Lower lobe of right lung (tissue), 2 donors: ENCODE results near the gene TIMM29. TPM values are rescaled to one million over a fixed set of nuclear protein-coding genes. Genes with fewer than 3 reads are reported as not detected.
A peak's percentile ranks its signal among the peaks of the same experiment; 100 is the strongest.

Experiments
- ATAC-seq, 2 donors: fragments of 200-7000 bp; cut with Tn5 transposase; one replicate each; pipeline ENCODE4 v1.9.1; 2020 to 2022; ENCODE audit warnings: mild to moderate bottlenecking in 2 of 2, moderate library complexity in 2 of 2
- DNase-seq: peaks from one replicate; pipeline ENCODE4 v3.0.0-alpha.2; 2020
- H3K27ac ChIP-seq: fragments of 200-600 bp; one replicate; pipeline ENCODE4 v1.8.0; 2022
- H3K27me3 ChIP-seq: fragments of 200-600 bp; one replicate; pipeline ENCODE4 v1.8.0; 2022; ENCODE audit warnings: low read depth
- H3K36me3 ChIP-seq: fragments of 200-600 bp; one replicate; pipeline ENCODE4 v1.8.0; 2022; ENCODE audit warnings: mild to moderate bottlenecking
- H3K4me1 ChIP-seq: fragments of 200-600 bp; one replicate; pipeline ENCODE4 v1.8.0; 2022
- H3K4me3 ChIP-seq: fragments of 200-600 bp; one replicate; pipeline ENCODE4 v1.8.0; 2022; ENCODE audit warnings: mild to moderate bottlenecking
- H3K9me3 ChIP-seq: fragments of 200-600 bp; one replicate; pipeline ENCODE4 v1.8.0; 2022
- intact Hi-C: fragments of 100-400 bp; cut with DNase I; formaldehyde crosslinking; loops from one replicate; pipeline ENCODE4 v1.11.0; 2022
- total RNA-seq: library from RNA; stranded (reverse); fragmentation: NEBNext Ultra II Directional; extraction: Animal tissue kit (Norgen Biotek cat#: 25700); gene quantifications from one replicate; pipeline ENCODE4 v1.2.1, GENCODE V29; 2021
- TF ChIP-seq, protein P1 (sequence below): fragments of 200-600 bp; IDR thresholded peaks from one replicate; pipeline ENCODE4 v1.8.0; 2022; ENCODE audit warnings: antibody characterized with exemption, mild to moderate bottlenecking
- donor health status: DM: no; HTN: yes; CAD: no; lungs with severe emphysema.

Gene TIMM29
- total RNA-seq, 1 donor from 2014 or later: 17.3 TPM

GRCh38 chr19:10887616-10888367, 40.8 kb upstream of the TIMM29 start:
- peak; percentile 24 to 44 for ATAC-seq
- no peak overlapping the region for H3K27ac ChIP-seq
- intact Hi-C loops: no loop called here

DNA sequence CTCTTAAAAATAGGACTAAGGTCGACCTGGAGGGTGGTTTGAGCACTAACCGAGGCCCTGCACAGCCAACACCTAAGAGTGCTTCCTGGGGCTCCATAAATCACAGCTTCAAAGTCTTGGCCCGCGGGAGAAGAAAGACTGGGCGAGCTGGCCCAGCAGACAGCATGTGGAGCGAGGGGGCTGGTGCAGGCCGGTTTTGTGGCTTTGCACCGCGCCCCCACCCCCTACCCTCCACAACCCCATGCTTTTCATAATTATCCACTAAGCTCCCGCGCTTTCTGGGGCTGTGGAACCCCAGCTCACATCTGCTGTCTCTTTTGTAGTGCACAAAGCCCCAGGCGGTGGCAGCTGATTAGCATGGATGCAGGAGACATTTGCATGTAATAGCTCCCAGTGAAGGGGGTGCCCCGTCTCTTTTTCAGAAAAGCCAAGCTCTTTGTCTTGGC, 40.2 kb upstream of the TIMM29 start:
- H3K36me3 ChIP-seq: no peaks in the 10 kb centered on the region
- no peak overlapping the region for H3K4me3 ChIP-seq
- H3K27ac ChIP-seq: no peak overlapping the region
- DNase-seq (no peak), ATAC-seq (no peak)
- peaks cover 4% of the 10 kb centered on the region for H3K4me1 ChIP-seq
- no peaks in the 10 kb centered on the region for H3K9me3 ChIP-seq
- intact Hi-C loops: no loop called here
- TF ChIP-seq, protein P1, sequence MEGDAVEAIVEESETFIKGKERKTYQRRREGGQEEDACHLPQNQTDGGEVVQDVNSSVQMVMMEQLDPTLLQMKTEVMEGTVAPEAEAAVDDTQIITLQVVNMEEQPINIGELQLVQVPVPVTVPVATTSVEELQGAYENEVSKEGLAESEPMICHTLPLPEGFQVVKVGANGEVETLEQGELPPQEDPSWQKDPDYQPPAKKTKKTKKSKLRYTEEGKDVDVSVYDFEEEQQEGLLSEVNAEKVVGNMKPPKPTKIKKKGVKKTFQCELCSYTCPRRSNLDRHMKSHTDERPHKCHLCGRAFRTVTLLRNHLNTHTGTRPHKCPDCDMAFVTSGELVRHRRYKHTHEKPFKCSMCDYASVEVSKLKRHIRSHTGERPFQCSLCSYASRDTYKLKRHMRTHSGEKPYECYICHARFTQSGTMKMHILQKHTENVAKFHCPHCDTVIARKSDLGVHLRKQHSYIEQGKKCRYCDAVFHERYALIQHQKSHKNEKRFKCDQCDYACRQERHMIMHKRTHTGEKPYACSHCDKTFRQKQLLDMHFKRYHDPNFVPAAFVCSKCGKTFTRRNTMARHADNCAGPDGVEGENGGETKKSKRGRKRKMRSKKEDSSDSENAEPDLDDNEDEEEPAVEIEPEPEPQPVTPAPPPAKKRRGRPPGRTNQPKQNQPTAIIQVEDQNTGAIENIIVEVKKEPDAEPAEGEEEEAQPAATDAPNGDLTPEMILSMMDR: no peak
- no peaks in the 10 kb centered on the region for H3K27me3 ChIP-seq

More at GRCh38 chr19:10887616-10888367, 40.8 kb upstream of the TIMM29 start:
- no peaks in the 10 kb centered on the region for H3K27me3 ChIP-seq
- no peak overlapping the region for H3K4me3 ChIP-seq
- peaks cover 4% of the 10 kb centered on the region for H3K4me1 ChIP-seq
- no peaks in the 10 kb centered on the region for H3K36me3 ChIP-seq
- TF ChIP-seq, protein P1: no peak
- no peaks in the 10 kb centered on the region for H3K9me3 ChIP-seq
- no peak for DNase-seq

DNA sequence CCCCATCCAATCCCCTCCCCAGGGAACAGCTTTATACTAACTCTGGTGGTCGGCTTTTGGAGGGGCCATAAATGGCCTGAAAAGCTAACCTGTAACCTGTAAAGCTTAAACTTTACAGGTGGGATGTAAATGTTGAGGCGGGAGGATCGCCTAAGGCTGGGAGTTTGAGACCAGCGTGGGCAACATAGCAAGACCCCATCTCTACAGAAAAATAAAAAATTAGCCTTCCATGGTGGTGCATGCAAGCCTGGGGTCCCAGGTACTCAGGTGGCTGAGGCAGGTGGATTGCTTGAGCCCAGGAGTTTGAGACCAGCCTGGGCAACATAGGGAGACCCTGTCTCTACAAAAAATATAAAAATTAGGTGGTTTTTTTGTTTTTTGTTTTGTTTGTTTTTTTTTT, 38.7 kb upstream of the TIMM29 start:
- Histone ChIP-seq H3K4me3 (no peak overlapping the region), H3K4me1 (peaks cover 4% of the 10 kb centered on the region), H3K27ac (no peak overlapping the region), H3K9me3 (no peaks in the 10 kb centered on the region), H3K36me3 (no peaks in the 10 kb centered on the region), H3K27me3 (no peaks in the 10 kb centered on the region)
- intact Hi-C loops: no loop called here
- ATAC-seq (no peak), DNase-seq (no peak)
- TF ChIP-seq, protein P1: no peak

DNA sequence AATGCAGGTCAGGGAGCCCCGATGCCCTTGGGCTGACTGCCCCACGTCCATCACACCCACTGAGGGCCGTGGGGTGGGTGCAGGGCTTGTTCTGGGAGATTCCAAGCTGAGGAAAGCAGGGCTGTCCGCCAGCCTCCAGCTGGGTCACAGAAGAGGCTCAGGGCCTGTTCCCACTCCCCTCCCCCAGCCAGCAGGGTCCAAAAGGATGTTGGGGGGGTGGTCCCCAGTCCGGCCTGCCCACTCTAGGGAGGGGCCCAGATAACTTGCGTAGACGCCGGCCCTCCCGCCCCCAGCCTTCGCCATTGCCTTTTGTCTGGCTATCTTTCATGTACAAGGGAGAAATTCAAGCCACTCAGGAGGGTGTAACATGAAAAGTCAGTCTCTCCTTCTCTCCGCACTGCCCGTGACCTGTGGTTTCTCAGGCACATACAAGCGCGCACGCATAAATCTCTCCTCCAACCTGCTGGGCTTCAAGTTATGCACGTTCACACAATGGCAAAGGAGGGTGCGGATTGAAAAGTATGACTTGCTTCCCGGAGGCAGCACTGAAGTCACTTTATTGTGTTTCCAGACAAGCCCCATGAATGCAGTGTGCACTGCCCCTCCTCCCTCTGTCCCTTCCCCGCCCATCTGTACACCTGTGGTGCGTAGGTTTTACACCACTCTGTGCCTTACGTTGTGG, 37.1 kb upstream of the TIMM29 start:
- DNase-seq: no peak
- Histone ChIP-seq H3K4me1 (peaks cover 7% of the 10 kb centered on the region), H3K9me3 (no peaks in the 10 kb centered on the region), H3K36me3 (no peaks in the 10 kb centered on the region), H3K27me3 (no peaks in the 10 kb centered on the region), H3K4me3 (no peak overlapping the region), H3K27ac (no peak overlapping the region)
- ATAC-seq: peak in 1 of 2 donors; percentile 11
- intact Hi-C loops: no loop called here
- TF ChIP-seq, protein P1: no peak

DNA sequence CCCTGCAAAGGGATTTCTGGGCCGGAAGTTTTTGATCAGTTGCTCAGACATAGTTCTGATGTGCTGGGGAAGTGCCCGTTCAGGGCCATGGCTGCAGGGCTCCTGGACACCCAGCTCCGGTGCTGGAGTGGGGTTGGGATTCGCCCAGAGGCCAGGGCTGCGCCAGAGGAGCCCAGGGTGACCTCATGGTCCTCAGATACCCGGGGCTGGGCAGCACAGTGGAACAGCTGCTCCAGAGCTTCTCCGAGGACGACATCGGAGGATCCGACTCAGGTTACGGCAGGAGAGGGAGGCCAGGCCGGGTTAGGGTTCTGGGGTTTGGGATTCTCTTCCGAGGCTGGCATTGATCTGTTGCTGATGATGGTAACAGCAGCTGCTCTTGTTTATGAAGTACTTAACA, 36.4 kb upstream of the TIMM29 start:
- H3K9me3 ChIP-seq: no peaks in the 10 kb centered on the region
- H3K36me3 ChIP-seq: no peaks in the 10 kb centered on the region
- H3K4me1 ChIP-seq: peaks cover 15% of the 10 kb centered on the region
- intact Hi-C loops: no loop called here
- H3K4me3 ChIP-seq: no peak overlapping the region
- no peaks in the 10 kb centered on the region for H3K27me3 ChIP-seq
- ATAC-seq: no peak
- no peak overlapping the region for H3K27ac ChIP-seq
- TF ChIP-seq, protein P1: no peak
- DNase-seq: no peak
